Mucosa of gallbladder (tissue), 1 donor: ENCODE data around the gene ATP8A2. TPM values are rescaled to one million over a fixed set of nuclear protein-coding genes. Genes with fewer than 3 reads are reported as not detected.

Source experiments
- DNase-seq: peaks from one replicate; pipeline ENCODE4 v3.0.0-alpha.2; 2020; ENCODE audit warnings: low spot score
- total RNA-seq: library from RNA; stranded (reverse); gene quantifications from one replicate; pipeline ENCODE4 v1.2.1, GENCODE V29; 2021
- donor health status: DM: no; HTN: no; CAD: no.

Gene ATP8A2
- total RNA-seq, 1 donor from 2014 or later: 0.29 TPM

DNA sequence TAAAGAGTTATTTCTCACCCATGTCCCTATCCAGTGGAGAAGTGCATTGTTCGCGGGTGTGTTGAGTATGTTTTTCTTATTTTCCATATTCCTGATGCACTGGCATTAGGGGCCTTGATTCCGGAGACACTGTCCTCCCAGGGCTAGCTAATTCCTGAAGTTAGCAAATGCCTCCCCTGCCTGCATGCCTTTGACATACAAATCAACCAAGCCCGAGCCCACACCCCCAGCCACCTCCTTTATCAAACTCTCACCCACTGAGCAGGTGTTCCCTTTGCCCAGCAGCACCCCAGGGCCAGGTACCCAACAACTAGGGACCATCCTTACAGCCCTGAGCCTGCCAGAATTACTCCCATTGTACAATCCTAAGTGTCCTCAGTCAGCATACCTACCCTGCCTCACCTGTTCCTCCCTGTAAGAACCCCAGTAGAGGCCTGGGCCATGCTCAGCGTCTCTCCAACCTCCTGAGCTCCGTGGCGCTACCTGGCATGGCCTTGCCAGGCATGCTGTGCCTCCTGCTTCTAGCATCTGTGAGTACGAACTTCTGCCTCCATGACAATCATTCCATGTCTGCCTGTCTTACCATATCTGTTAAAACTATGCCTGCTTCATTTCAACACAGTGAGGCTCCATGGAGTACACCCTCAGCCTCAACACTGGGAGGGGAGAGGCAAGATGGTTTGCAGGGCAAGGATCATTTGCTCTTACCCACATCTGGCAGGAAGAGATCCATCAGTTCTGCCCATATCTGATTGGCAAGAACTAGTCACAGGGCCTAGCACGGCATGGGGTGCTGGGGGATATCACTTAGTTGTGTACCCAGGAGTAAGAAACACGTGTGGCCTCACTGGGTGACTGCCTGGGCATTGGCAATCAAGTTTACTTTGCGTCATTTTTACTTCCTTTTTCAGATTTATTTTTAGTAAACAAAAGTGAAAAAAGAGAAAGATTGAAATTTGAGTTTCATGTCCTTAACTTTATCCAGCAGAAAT is 476.2 kb downstream of the ATP8A2 start:
- DNase-seq: no peak

DNA sequence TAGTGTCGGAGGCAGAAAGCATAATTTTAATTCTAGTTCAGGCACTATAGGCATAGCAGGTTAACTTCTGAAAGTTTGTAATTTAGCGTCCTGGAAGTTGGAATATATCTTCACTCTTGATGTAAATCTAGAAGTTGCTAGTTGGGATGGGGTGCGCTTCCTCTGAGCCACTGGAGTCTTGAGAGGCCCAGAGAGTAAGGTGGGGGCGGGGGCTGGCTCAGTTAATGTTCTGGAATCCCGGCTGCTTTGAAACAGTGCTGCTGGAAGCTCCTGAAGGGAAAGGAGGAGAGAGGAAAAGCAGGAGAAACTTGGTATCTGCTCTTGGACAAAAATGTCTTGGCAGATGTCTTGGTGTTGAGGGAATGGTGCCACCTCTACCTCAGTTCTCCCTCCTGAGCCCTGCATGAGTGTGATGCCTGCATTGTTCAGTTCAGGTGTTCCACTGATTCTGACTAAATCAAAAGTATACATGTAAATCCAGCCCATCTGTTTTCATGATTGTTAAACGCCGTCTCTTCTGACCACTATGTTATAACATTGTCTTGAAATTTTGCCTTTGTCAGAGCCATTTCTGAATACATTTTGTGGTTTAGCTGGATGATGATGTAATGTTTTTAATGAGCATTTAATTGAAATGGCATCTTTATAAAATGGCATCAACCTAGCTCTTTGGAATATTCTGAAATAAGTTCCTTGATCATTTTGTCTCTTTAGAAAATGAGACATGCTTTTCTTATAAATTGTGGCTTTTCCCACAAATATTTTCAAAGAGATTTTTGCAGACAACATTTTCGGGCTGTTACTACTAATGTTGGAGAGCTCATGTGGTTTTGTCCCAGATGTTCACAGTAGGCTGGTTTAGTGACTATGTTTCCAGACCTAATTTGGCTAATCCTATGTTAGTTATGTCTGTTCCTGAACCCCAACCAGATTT is 477.3 kb downstream of the ATP8A2 start:
- DNase-seq: no peak

DNA sequence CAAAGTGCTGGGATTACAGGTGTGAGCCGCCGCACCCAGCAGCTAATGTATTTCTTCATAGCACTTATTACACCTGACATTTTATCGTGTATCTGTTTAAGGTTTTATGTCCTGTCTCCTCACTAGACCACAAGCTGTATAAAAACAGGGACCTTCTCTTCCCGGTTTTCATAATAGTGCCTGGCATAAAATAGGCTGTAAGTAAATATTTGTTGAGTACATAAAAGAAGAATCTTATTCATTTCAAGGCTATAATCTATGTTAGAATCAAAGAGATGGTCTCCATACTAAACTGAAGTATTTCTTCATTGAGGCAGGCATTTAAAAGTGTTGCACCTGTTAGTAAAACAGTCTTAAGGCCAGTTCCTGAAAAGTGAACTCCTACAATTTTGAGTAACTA is 486.1 kb downstream of the ATP8A2 start:
- DNase-seq: no peak

DNA sequence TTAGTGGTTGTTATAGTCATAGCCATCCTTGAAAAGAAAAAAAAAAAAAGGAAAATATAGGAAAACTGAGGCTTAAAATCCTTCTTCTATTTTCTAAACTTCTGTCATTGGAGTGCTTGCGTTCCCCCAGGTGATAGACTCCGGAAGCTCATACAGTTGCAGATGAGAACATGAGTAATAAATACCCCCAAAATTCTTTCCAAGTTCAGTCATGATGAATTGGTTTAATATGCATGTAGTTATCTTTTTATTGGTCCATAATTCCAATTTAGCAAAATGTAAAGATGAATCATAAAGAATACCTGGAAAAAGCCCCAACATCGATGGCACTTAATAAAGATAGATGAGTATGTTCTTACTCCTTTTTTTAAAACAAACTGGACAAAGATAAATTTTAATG is 487.8 kb downstream of the ATP8A2 start:
- no peak for DNase-seq

DNA sequence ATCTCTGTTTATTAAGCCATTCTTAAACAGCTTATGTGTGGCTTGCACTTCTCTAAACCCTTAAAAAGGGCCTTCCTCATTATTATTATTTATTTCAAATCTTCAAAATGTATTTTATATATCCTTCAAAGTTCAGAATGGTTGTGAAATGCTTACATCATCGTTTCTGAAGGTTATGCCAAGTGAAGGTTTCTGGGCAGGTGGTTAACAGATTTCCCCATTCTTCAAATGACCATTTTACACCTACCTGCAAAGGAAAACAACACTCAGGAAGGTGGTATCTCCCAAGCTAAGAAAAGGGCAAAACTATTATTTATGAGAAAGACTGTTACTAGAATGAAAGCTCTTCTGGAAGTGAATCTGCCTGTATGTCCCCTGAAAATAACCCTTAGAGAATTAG is 488.5 kb downstream of the ATP8A2 start:
- no peak for DNase-seq

DNA sequence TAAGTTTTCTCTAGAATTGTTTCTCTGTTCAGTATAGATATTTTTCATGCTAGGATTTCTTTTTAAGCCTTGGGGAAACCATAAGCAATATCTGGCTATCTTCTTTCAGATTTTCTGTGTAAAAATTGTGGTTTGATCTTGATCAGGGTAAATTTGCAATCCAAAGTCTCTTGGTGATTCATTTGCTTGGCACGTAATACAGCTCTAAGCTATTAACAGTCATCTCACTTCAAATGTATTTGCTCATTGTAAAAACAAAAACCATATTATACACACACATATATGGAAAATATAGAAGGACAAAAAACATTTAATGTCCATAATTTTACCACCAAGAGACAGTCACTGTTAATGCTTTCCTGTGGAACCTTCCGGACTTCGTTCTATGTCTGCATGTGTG is 489.1 kb downstream of the ATP8A2 start:
- no peak for DNase-seq

DNA sequence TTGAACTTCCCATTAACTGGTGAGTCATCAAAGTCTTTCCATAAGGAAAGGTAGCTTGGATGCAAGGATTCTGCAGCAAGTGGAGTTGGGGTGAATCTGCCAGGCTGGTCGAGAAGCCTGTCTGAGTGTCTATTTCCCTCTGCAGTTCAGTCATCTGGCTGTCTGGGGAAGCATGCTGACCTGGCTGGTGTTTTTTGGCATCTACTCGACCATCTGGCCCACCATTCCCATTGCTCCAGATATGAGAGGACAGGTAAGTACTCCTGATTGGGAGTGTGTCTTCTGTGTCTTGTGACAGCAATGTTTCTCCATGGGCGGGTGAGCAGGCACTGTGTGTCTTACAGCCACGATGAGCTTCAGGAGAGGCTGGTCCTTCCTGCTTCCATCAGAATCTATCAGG is 490.4 kb downstream of the ATP8A2 start:
- no peak for DNase-seq

DNA sequence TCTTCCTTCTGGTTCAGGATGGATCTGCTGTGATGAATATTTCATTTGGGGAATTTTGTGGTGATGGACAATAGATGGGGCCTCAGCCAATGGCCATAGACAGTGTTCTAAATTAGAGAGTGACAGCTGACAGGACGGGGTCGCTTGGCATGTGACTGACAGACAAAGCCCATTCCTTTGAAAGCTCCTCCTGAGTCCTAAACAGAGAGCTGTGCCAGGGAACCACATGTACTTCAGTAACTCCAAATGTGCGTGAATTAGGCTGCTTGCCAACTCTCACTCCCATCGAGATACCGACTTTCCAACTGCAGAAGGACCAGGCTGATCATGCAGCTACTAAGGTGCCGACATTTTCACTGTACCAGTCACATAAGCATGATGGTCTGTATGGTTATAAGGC is 492.3 kb downstream of the ATP8A2 start:
- DNase-seq: no peak

DNA sequence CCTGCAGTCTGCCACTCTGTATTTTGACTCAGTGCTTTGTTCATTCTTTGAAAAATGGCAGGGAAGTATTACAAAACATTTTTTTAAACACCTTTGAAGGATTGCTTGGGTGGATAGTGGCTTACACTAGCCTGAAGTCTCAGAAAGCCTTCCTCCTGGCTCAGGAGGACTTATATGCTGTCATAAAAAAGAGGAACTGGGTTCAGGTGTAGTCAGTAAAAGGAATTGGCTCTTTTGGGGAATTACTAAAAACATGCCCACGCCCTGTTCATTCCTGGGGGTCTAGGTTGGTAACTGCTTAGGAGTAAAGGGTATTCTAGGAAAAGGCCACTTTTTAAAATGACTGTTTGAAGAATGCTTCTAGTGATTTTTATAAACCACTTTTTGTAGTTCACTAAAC is 493.2 kb downstream of the ATP8A2 start:
- DNase-seq: no peak

DNA sequence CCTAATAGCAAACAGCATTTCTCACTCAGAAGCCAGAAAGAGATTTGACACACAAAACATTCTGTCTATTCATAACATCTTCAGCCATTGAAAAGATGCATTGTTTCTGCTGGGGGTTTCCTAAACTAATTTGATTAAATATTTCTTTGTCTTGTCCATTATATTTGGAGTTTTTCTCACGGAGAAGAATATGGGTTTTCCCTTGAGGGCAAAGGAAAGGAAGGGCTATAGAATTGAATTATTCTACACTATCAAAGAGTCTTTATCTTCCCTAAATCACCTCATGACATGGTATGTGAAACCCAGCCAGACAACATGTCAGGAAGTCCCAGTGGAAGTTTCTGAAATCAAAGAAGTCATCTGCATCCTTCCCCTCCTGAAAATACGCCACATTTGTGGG is 493.6 kb downstream of the ATP8A2 start:
- DNase-seq: no peak

DNA sequence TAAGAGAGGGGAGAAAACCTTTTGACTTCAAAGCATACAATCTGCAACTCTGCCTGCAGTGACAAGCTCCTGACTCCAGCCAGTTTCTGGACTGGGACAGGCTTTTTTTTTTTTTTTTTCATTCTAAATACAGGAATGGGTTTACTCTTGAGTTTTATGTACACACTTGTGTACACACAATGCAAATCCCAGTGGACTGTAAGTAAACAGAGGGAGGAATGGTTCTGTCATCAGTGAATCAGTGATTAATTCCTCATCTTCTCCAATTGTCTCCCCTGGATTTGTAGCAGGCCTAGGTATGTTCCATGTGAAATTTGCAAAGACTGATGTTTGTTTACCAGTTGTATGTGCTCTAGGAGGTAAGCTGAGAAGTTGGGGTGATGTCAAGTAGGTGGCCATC is 495.3 kb downstream of the ATP8A2 start:
- DNase-seq: no peak

DNA sequence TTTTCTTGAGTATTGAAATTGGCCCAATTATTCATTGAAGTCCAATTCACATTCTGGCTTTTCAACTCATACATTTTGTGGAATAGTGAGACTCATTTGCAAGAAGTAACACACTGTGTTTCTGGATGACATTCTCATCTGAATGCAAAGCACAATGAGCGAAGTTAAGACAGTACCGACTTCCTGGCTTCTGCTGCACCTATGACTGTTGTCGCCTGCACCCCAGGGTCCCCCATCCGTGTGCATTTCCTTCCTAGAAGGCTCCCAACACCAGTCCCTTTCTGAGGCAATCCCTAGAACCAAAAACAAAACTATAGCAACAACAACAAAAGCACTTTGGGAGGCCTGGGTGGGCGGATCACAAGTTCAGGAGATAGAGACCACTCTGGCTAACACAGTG is 496.7 kb downstream of the ATP8A2 start:
- DNase-seq: no peak

DNA sequence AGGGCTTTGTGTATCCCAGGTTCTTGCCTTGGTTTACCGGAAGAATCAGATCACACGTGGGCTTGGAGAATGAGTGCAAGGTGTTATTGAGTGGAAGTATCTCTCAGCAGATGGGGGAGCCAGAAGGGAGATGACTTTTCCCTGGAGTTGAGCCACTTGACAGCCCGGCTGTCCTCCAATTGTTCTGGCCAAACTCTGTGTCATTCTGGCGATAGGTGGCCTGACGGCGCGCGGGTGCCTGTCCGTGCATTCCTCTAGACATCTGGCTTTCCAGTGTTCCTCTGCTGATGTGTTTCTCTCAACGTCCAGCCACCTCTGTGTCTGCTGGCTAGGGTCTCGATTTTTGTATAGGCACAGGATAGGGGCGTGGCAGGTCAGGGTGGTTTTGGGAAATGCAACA is 498.2 kb downstream of the ATP8A2 start:
- DNase-seq: no peak

DNA sequence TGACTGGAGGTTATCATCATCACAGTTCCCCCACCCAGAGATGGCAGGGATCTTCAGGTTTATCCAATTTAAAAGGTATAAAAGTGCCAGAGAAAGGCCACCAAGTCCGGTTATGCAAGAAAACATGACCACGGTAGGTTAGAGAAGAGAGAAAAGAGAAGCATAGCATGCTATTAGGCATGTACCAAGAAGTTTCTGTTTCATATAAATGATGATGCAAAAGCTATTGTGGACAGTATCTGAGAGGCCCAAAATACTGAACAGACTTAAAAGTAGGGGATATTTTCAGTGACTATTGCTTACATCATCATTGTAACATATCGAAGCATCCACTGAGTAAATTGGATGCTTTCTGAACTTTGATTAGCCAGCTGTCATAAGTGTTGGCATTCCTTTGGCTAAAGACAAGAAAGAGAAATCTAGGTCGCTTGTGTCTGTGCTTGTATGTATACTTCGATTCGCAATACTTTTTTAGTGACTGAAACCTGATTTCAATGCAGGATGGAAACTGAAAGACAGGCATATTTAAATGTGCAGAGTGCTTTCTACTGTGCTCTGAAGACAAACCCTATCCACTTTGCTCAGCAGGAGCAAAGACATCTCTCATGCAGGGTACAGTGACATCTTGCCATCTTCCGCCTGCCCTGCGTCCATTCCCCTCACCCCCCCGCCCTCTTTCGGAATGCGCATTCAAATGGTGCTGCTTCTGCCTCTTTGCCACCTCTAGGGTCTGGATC is 499.8 kb downstream of the ATP8A2 start:
- DNase-seq: no peak

DNA sequence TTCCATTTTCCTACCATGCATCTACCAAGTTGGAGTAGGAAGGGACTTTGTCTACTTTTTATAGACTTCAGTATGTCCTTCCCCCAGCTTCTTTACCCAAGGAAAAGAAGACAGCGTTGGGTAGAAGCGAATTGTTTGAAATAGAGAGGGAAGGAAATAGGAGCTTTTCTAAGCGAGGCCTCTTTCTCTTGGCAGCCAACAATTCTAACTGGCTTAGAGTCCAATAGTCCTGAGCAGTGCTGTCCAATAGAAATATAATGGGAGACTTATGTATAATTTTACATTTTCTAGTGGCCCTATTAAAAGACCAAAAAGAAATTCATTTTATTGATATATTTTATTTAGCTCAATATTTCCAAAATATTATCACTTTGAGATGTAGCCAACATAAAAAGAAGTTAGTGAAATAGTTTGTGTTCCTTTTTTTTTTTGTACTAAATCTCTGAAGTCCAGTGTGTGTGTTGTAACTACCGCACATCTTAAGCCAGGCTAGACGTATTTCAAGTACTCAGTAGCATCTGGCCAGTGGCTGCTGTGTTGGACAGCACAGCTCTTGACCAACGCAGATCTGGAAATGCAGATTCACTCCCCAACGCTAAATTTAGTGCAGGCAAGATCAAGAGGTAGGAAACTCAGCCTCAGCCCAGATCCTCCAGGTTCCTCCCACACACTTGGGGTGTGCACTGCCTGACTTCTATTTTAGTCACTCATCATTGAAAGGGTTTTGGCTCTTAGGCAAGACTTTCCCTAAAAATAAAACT is 500.9 kb downstream of the ATP8A2 start:
- DNase-seq: no peak

DNA sequence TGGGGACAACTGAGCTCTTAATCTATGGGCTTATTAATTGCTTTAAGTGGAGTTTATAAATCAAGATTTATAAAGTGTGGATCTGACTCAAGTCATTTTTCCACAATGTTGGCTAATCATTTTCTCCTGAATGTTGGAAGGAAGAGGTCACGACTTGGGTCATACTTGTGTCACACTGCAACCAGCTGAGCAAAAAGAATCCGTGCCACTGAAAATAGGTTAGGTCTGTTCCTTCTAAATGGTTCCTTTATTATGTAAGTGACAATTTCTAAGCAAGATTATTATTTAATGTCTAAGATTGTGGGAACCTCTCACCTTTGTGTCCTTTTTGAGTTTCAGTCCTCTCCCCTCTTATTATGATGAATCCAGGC is 501.5 kb downstream of the ATP8A2 start:
- no peak for DNase-seq

DNA sequence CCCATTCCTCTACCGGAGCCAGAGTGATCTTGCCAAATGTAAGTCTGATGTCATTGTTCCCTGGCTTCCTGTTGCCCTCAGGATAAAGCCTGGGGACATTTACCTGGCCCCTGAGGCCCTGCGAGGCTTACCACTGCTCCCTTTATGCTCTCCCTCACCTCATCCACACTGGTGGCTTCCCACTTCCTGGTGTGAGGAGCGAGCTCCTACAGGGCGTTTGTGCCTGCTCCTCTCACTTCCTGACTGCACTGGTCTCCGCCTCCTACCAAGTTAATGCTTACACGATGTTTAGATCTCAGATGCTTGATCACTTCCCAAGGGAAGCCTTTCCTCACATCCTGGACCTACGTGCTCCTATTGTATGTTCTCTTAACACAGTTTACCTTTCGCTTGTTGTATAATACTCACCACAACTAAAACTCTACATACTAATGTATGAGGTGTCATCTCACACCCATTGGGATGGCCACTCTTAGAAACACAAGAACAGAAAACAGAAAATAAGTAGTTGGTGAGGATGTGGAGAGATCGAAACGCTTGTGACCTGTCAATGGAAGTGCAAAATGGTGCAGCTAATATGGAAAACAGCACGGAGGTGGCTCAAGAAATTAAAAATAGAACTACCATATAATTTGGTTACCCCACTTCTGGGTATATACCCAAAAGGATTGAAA is 502.4 kb downstream of the ATP8A2 start:
- no peak for DNase-seq

DNA sequence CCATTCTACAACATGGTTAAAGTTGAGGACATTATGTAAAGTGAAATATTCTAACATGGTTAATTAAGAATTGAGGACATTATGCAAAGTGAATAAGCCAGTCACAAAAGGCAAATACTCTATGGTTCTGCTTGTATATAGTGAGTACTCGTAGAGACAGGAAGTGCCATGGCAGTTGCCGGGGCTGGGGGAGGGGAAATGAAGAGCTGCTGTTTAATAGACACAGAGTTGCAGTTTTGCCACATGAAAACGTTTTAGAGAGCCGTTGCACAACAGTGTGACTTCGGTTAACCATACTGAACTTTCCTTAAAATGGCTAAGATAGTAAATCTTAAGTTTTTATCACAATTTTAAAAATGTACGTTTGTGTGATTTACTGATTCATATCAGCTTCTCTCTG is 503.1 kb downstream of the ATP8A2 start:
- no peak for DNase-seq

DNA sequence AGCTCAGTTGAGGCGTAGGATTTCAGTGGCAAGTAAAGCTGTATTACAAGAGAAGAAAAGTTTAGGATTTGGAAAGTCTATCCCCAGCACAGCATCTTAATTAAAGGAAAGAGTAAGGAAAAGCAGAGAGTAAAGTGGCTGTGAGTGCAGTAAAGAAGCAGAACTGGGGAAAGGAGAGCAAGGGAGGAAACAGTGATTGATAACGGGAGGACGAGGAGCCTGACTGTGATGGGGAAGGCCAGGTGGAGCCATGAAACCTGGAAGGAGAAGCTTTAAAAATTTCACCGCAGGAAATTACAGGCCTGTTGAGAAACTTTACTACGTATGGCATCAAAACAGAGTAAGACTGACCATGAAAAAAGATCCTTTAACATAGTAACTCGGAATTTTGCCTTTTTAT is 504.5 kb downstream of the ATP8A2 start:
- DNase-seq: no peak

DNA sequence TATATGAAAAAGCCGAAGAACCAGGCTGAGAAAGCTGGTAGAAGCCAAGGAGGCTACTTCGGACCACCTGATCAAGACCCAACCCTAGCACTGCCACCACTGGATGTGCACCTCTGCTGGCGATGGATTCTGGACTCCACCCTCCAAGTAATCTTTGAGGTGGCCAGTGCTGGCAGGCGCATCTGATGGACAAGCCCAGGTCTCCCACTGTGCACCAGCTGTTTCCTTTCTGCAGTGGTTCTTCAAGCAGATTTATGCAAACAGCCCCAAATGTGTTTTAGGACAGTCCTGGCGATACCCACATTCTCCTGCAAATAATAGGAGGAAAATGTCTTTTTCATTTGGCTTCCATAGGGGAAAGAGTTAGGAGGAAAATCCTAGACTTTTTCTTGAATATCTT is 507.7 kb downstream of the ATP8A2 start:
- no peak for DNase-seq
